Muscle of leg (tissue), 11 donors: ENCODE results near the gene PITX2. TPM values are rescaled to one million over a fixed set of nuclear protein-coding genes. Genes with fewer than 3 reads are reported as not detected.

ENCODE experiments used
- DNase-seq: peaks from one replicate; pipeline ENCODE4 v3.0.0; 2013
- H3K27ac ChIP-seq: one replicate; pipeline ENCODE4 v1.5.1; 2013; ENCODE audit warnings: mild to moderate bottlenecking, low read length, control low read depth
- H3K27me3 ChIP-seq: one replicate; pipeline ENCODE4 v1.6.1; 2013; ENCODE audit warnings: low read length; ENCODE audit not compliant: control insufficient read depth, insufficient read depth
- H3K36me3 ChIP-seq: one replicate; pipeline ENCODE4 v1.6.1; 2013; ENCODE audit warnings: low read length; ENCODE audit not compliant: control insufficient read depth, insufficient read depth
- H3K4me1 ChIP-seq: one replicate; pipeline ENCODE4 v1.6.1; 2013; ENCODE audit warnings: low read length; ENCODE audit not compliant: control insufficient read depth, insufficient read depth
- H3K4me3 ChIP-seq: one replicate; pipeline ENCODE4 v1.5.1; 2013; ENCODE audit warnings: low read length, control low read depth
- H3K9me3 ChIP-seq: replicated peaks from 2 replicates; pipeline ENCODE4 v1.6.1; 2013; ENCODE audit warnings: low read depth, low read length; ENCODE audit not compliant: control insufficient read depth
- WGBS: methylation state at CpG from one replicate; pipeline ENCODE4 v1.1.5; 2013; ENCODE audit warnings: missing lambda C conversion rate; ENCODE audit not compliant: insufficient coverage; 5-methylcytosine and 5-hydroxymethylcytosine counted together
- polyA plus RNA-seq, 8 donors: library from polyadenylated mRNA; unstranded; fragments of 120-200 nt; gene quantifications; one replicate each; pipeline versions ENCODE4 v1.2.1 to v1.2.3, GENCODE V29; 2013; ENCODE audit warnings: inconsistent platforms in 1 of 8, low replicate concordance in 1 of 8; ENCODE audit not compliant: insufficient read length in 8 of 8, insufficient read depth in 1 of 8
- total RNA-seq: library from RNA; stranded (reverse); fragments of 120-200 nt; gene quantifications from one replicate; pipeline ENCODE4 v1.2.4, GENCODE V29; 2013

Gene PITX2
- total and polyA plus RNA-seq, 9 donors, result 23.4 to 43.7 (median 40.2) TPM

GRCh38 chr4:110624904-110625494, 2.1 kb upstream of the PITX2 start:
- H3K27me3 ChIP-seq, result peaks cover 84% of the 10 kb centered on the region
- peaks cover 24% of the 10 kb centered on the region for H3K4me1 ChIP-seq
- WGBS, result no CpG with 5 or more reads among the region's 6 CpGs
- H3K4me3 ChIP-seq, result no peak overlapping the region
- peaks cover 10% of the 10 kb centered on the region for H3K36me3 ChIP-seq
- no peak overlapping the region for H3K27ac ChIP-seq
- H3K9me3 ChIP-seq, result peaks cover 2% of the 10 kb centered on the region
- DNase-seq, result no peak

- H3K4me1 ChIP-seq, result peaks cover 26% of the 10 kb centered on the region
- H3K27ac ChIP-seq, result no peak overlapping the region
- H3K9me3 ChIP-seq, result no peaks in the 10 kb centered on the region
- no peak overlapping the region for H3K4me3 ChIP-seq
- no peak for DNase-seq
- peaks cover 84% of the 10 kb centered on the region for H3K27me3 ChIP-seq
- no CpG with 5 or more reads among the region's 3 CpGs for WGBS
- peaks cover 7% of the 10 kb centered on the region for H3K36me3 ChIP-seq
These were observed 1.5 kb upstream of the PITX2 start for GRCh38 chr4:110624398-110624780.

DNA sequence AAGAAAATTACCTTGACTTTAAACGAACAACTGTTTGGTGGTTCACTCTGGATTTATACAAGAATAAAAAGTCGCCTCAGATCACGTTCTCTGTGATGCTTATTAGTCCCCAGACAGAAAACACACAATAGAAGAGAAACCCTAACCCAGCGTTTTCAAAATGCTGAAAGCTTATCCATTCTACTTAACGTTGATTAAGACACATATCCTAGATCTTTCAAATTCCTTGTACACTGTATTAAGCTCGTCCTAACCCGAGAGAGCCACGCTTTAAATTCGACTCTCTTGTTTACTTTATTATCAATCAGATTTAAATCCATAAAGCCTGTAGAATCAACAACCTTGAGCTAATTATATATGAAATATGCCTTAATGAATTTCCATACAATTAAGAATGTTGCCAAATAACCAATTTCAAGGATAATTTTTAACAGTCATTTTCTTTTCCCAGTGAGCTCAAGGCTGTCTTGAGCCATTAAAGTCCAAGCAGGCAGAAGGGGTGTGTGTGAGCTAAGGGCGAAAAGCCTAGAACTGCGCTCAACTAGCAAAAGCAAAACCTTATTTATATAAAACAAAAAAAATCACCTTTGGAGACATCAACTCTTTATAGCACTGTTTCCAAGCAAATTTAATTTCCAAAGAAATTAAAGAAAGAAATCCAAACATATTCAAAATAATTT, 981 bp upstream of the PITX2 start:
- Histone ChIP-seq H3K27ac (peak overlapping the region; percentile 79), H3K36me3 (peaks cover 3% of the 10 kb centered on the region), H3K4me1 (peaks cover 32% of the 10 kb centered on the region), H3K4me3 (peak overlapping the region; percentile 59), H3K27me3 (peaks cover 84% of the 10 kb centered on the region), H3K9me3 (no peaks in the 10 kb centered on the region)
- DNase-seq, result peak; percentile 13
- WGBS, result 4% methylated on average over 4 of the region's 11 CpGs

DNA sequence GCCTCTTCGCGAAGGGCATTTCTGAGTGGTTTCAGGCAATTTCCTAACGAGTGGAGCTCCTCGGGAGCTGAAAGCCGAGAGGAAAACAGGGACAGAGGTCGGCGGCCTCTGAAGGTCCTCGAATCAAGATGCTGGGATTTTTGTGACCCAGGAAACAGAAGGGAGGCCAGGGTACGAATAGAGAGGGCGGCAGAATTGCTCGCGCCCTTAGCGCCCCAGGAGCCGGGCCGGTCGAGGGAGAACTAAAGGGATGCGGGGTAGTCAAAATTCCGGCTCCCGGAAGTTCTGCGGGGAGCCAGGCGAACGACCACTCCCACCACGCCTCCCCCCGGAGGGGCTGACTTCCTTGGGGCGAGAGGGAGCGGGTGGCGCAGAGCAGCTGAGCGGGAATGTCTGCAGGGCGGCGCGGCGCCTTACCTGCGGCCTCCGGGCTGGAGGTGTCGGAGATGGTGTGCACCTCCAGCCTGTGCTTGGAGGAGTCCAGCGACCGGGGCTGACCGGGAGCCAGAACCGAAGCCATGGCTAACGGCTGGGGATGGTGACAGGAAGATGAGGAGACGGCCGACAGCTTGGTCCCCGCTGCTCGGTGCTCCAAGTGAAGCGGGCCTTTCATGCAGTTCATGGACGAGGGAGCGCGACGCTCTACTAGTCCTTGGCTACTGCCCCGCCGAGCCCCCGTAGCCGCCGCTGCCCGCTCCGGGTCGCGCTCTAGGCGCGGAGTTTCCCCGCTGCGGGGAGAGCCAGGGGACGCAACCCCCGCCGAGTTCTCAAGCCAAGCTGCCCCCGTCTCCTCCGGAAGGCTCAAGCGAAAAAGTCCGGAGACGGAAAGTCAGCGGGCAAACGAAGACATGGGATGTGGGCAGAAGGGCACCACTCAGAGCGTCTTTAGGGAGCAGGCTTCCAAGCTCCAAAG, 782 bp downstream of the PITX2 start:
- peak; percentile 15 for DNase-seq
- H3K27me3 ChIP-seq, result peaks cover 83% of the 10 kb centered on the region

GRCh38 chr4:110621328-110621812, 1.5 kb downstream of the PITX2 start:
- Histone ChIP-seq H3K4me1 (peaks cover 36% of the 10 kb centered on the region), H3K27ac (peak overlapping the region; percentile 95), H3K4me3 (peak overlapping the region; percentile 59), H3K27me3 (peaks cover 80% of the 10 kb centered on the region), H3K9me3 (no peaks in the 10 kb centered on the region), H3K36me3 (peaks cover 7% of the 10 kb centered on the region)
- WGBS, result 4% methylated on average over 24 of the region's 40 CpGs
- DNase-seq, result peak; percentile 30

More for the DNA sequence above, 782 bp downstream of the PITX2 start:
- H3K4me1 ChIP-seq, result peaks cover 36% of the 10 kb centered on the region
- WGBS, result 1% methylated on average over 54 of the region's 73 CpGs
- peaks cover 7% of the 10 kb centered on the region for H3K36me3 ChIP-seq
- H3K27ac ChIP-seq, result peak overlapping the region; percentile 95
- no peaks in the 10 kb centered on the region for H3K9me3 ChIP-seq
- peak overlapping the region; percentile 59 for H3K4me3 ChIP-seq

DNA sequence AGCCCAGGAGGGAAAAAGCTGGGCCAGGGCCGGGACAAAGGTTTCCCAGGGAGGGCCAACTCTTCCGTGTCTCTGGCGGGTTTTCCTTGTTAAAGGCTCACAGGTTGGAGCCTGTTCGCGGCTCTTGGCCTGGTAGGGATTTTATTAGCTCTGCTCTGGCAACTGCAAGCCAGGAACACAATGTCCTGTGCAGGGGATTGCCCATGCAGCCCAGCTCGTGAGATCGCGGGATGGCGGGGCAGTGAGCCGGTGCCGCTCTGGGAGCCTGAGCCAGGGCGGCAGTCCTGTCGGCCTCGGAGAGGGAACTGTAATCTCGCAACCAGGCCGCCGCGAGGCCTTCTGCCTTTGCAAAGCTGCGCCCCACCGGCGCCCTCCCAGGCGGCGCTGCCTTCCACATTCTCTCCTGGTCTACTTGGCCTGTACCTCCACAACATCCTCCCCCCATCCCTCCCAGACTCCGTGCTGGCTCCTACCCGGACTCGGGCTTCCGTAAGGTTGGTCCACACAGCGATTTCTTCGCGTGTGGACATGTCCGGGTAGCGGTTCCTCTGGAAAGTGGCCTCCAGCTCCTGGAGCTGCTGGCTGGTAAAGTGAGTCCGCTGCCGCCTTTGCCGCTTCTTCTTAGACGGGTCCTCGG, 2.1 kb downstream of the PITX2 start:
- peaks cover 36% of the 10 kb centered on the region for H3K4me1 ChIP-seq
- H3K27me3 ChIP-seq, result peaks cover 80% of the 10 kb centered on the region
- H3K9me3 ChIP-seq, result no peaks in the 10 kb centered on the region
- H3K27ac ChIP-seq, result peak overlapping the region; percentile 80
- peak; percentile 57 for DNase-seq
- WGBS, result 8% methylated on average over 35 of the region's 37 CpGs
- peak overlapping the region; percentile 59 for H3K4me3 ChIP-seq
- peaks cover 7% of the 10 kb centered on the region for H3K36me3 ChIP-seq

GRCh38 chr4:110620322-110620690, 2.6 kb downstream of the PITX2 start:
- peaks cover 36% of the 10 kb centered on the region for H3K4me1 ChIP-seq
- H3K36me3 ChIP-seq, result peaks cover 7% of the 10 kb centered on the region
- no peaks in the 10 kb centered on the region for H3K9me3 ChIP-seq
- peak overlapping the region; percentile 59 for H3K4me3 ChIP-seq
- WGBS, result 45% methylated on average over 5 of the region's 7 CpGs
- DNase-seq, result no peak
- peak overlapping the region; percentile 80 for H3K27ac ChIP-seq
- peaks cover 81% of the 10 kb centered on the region for H3K27me3 ChIP-seq

GRCh38 chr4:110619463-110620247, 3.2 kb downstream of the PITX2 start:
- H3K4me3 ChIP-seq, result peak overlapping the region; percentile 59
- peaks cover 7% of the 10 kb centered on the region for H3K36me3 ChIP-seq
- WGBS, result 18% methylated on average over 20 of the region's 35 CpGs
- peaks cover 84% of the 10 kb centered on the region for H3K27me3 ChIP-seq
- peaks cover 36% of the 10 kb centered on the region for H3K4me1 ChIP-seq
- DNase-seq, result peak; percentile 55
- no peaks in the 10 kb centered on the region for H3K9me3 ChIP-seq
- H3K27ac ChIP-seq, result peak overlapping the region; percentile 73
